ENCODE measurements around the gene LGALSL. TPM values are rescaled to one million over a fixed set of nuclear protein-coding genes. Genes with fewer than 3 reads are reported as not detected.

LGALSL gene
- polyA plus RNA-seq, 1 of the 3 experiments (the other 2 are of a cell fraction) = 6.5 TPM

DNA sequence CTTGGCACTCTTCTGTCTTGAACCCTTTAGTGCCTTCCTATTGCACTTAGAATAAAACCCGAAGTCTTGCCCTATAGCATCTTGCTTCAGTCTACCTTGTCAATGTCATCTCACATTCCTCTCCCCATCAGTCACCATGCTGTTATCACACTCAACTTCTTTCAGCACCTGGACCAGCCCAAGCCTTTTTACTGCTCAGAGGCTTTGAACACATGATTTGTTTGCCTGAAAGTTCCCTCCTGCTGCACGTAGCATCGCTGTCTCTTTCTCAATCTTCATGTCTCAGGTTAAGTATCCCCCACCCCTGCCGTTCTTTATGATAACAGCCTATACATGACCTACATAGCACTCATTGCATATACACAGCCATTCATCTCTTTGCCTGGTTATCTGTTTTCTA is 41.3 kb upstream of the LGALSL start:
- Histone ChIP-seq H3K4me3 (ENCODE audit: low read depth in 2 of 2, low read length in 1 of 2) (no peak overlapping the region), H2AFZ (ENCODE audit: low read depth) (no peak overlapping the region), H4K20me1 (ENCODE audit: insufficient read depth) (no peaks in the 10 kb centered on the region), H3K9me2 (no peaks in the 10 kb centered on the region), H3K4me2 (no peak overlapping the region), H3K4me1 (ENCODE audit: control insufficient read depth in 1 of 2, insufficient read depth in 2 of 2, low read depth in 1 of 2, low read length in 1 of 2) (no peaks in the 10 kb centered on the region), H3K79me2 (ENCODE audit: insufficient read depth) (no peaks in the 10 kb centered on the region), H3K36me3 (replicated peaks in 1 of 2; ENCODE audit: control insufficient read depth in 1 of 2, insufficient read depth in 2 of 2, low read length in 1 of 2) (no peaks in the 10 kb centered on the region), H3K9me3 (no peaks in the 10 kb centered on the region), H3K27ac (ENCODE audit: low read depth in 2 of 2, low read length in 1 of 2) (no peak overlapping the region), H3F3A (replicated peaks; ENCODE audit: insufficient read depth) (no peaks in the 10 kb centered on the region), H3K9ac (no peak overlapping the region), H3K27me3 (ENCODE audit: insufficient read depth) (peaks cover 6% of the 10 kb centered on the region; the same call in 1 of the 2 replicates)
- DNase-seq = no peak
- ChIA-PET POLR2A (no interaction called here), CTCF (no interaction called here)
- TF ChIP-seq NFIC (IDR thresholded peaks at IDR 0.05; ENCODE audit: borderline replicate concordance) (no peak), RCOR1 (IDR thresholded peaks at IDR 0.05; ENCODE audit: low read length) (no peak), CHD2 (IDR thresholded peaks at IDR 0.05; ENCODE audit: low read length, partially characterized antibody) (no peak), USF1 (IDR thresholded peaks at IDR 0.05; ENCODE audit: borderline replicate concordance, low read depth) (no peak), JUND (IDR thresholded peaks at IDR 0.05) (no peak), FOXJ3 (CRISPR knock-in tag; IDR thresholded peaks at IDR 0.05) (no peak), RAD21 (IDR thresholded peaks at IDR 0.05; ENCODE audit: low read length) (no peak), POLR2AphosphoS5 (IDR thresholded peaks at IDR 0.05; ENCODE audit: low read depth, low read length) (no peak), EP300 (IDR thresholded peaks at IDR 0.05; ENCODE audit: borderline replicate concordance in 1 of 2, low read depth in 1 of 2, low read length in 1 of 2) (no peak), TAF1 (IDR thresholded peaks at IDR 0.05; ENCODE audit: borderline replicate concordance, low read depth, low read length) (no peak), TEAD4 (IDR thresholded peaks at IDR 0.05; ENCODE audit: borderline replicate concordance, insufficient read depth) (no peak), GATA2 (CRISPR knock-in tag; IDR thresholded peaks at IDR 0.05) (no peak), YY1 (IDR thresholded peaks at IDR 0.05; ENCODE audit: low read depth) (no peak), NRF1 (IDR thresholded peaks at IDR 0.05; ENCODE audit: low read depth, low read length) (no peak)
- TF ChIP-seq, protein P1, sequence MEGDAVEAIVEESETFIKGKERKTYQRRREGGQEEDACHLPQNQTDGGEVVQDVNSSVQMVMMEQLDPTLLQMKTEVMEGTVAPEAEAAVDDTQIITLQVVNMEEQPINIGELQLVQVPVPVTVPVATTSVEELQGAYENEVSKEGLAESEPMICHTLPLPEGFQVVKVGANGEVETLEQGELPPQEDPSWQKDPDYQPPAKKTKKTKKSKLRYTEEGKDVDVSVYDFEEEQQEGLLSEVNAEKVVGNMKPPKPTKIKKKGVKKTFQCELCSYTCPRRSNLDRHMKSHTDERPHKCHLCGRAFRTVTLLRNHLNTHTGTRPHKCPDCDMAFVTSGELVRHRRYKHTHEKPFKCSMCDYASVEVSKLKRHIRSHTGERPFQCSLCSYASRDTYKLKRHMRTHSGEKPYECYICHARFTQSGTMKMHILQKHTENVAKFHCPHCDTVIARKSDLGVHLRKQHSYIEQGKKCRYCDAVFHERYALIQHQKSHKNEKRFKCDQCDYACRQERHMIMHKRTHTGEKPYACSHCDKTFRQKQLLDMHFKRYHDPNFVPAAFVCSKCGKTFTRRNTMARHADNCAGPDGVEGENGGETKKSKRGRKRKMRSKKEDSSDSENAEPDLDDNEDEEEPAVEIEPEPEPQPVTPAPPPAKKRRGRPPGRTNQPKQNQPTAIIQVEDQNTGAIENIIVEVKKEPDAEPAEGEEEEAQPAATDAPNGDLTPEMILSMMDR (IDR thresholded peaks at IDR 0.05) = no peak
- TF ChIP-seq, protein P2, sequence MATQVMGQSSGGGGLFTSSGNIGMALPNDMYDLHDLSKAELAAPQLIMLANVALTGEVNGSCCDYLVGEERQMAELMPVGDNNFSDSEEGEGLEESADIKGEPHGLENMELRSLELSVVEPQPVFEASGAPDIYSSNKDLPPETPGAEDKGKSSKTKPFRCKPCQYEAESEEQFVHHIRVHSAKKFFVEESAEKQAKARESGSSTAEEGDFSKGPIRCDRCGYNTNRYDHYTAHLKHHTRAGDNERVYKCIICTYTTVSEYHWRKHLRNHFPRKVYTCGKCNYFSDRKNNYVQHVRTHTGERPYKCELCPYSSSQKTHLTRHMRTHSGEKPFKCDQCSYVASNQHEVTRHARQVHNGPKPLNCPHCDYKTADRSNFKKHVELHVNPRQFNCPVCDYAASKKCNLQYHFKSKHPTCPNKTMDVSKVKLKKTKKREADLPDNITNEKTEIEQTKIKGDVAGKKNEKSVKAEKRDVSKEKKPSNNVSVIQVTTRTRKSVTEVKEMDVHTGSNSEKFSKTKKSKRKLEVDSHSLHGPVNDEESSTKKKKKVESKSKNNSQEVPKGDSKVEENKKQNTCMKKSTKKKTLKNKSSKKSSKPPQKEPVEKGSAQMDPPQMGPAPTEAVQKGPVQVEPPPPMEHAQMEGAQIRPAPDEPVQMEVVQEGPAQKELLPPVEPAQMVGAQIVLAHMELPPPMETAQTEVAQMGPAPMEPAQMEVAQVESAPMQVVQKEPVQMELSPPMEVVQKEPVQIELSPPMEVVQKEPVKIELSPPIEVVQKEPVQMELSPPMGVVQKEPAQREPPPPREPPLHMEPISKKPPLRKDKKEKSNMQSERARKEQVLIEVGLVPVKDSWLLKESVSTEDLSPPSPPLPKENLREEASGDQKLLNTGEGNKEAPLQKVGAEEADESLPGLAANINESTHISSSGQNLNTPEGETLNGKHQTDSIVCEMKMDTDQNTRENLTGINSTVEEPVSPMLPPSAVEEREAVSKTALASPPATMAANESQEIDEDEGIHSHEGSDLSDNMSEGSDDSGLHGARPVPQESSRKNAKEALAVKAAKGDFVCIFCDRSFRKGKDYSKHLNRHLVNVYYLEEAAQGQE (IDR thresholded peaks at IDR 0.05; ENCODE audit: low read depth, low read length) = no peak
- TF ChIP-seq, protein P3, sequence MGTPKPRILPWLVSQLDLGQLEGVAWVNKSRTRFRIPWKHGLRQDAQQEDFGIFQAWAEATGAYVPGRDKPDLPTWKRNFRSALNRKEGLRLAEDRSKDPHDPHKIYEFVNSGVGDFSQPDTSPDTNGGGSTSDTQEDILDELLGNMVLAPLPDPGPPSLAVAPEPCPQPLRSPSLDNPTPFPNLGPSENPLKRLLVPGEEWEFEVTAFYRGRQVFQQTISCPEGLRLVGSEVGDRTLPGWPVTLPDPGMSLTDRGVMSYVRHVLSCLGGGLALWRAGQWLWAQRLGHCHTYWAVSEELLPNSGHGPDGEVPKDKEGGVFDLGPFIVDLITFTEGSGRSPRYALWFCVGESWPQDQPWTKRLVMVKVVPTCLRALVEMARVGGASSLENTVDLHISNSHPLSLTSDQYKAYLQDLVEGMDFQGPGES (IDR thresholded peaks at IDR 0.05; ENCODE audit: low read depth, low read length) = no peak
- TF ChIP-seq, protein P4, sequence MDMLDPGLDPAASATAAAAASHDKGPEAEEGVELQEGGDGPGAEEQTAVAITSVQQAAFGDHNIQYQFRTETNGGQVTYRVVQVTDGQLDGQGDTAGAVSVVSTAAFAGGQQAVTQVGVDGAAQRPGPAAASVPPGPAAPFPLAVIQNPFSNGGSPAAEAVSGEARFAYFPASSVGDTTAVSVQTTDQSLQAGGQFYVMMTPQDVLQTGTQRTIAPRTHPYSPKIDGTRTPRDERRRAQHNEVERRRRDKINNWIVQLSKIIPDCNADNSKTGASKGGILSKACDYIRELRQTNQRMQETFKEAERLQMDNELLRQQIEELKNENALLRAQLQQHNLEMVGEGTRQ (IDR thresholded peaks at IDR 0.05; ENCODE audit: borderline replicate concordance, low read depth, low read length) = no peak
- TF ChIP-seq, protein P5, sequence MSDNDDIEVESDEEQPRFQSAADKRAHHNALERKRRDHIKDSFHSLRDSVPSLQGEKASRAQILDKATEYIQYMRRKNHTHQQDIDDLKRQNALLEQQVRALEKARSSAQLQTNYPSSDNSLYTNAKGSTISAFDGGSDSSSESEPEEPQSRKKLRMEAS (IDR thresholded peaks at IDR 0.05; ENCODE audit: low read depth) = no peak
- WGBS (ENCODE audit: low lambda C conversion rate) = 35% methylated on average over 4 of the region's 4 CpGs
